NCI-H82 treated with DMSO at 0.1 percent for 48 hours (cell line): Measurements from ENCODE around the gene LDLRAD1.
"Not testable (repeated sequence)": the region's sequence is repeated elsewhere in the genome, so short reads cannot be mapped to it uniquely, and the experiment has no call there.

Experiments
- DNase-seq: peaks from one replicate; lab custom pipeline; 2025; ENCODE audit not compliant: unreplicated experiment; lab: John Stamatoyannopoulos, UW

LDLRAD1 gene

DNA sequence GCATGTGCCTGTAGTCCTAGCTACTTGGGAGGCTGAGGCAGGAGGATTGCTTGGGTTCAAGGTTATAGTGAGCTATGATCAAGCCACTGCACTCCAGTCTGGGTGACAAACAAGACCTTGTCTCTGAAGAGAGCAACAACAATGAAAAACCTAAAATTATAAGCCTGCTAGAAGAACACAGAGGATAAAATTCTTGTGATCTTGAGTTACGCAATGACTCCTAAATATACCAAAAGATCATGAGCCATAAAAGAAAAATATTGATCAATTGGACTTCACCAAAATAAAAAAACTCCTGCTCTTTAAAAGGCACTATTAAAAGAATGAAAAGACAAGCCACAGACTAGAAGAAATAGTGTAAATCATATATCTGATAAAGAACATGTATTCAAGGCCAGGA lies 22.3 kb downstream of the LDLRAD1 start:
- no peak for DNase-seq

DNA sequence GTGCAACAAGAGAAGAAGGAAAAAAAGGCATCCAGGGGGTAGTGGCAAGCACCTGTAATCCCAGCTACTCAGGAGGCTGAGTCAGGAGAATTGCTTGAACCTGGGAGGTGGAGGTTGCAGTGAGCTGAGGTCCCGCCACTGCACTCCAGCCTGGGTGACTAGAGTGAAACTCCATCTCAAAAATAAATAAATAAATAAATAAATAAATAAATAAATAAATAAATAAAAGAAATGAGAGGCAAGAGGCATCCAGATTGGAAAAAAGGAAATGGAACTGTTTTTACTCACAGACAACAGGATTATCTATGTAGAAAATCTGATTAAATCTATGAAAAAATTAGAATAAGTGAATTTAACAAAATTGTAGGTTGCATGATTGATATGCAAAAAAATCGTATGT lies 23.5 kb downstream of the LDLRAD1 start:
- DNase-seq, result not testable (repeated sequence)

DNA sequence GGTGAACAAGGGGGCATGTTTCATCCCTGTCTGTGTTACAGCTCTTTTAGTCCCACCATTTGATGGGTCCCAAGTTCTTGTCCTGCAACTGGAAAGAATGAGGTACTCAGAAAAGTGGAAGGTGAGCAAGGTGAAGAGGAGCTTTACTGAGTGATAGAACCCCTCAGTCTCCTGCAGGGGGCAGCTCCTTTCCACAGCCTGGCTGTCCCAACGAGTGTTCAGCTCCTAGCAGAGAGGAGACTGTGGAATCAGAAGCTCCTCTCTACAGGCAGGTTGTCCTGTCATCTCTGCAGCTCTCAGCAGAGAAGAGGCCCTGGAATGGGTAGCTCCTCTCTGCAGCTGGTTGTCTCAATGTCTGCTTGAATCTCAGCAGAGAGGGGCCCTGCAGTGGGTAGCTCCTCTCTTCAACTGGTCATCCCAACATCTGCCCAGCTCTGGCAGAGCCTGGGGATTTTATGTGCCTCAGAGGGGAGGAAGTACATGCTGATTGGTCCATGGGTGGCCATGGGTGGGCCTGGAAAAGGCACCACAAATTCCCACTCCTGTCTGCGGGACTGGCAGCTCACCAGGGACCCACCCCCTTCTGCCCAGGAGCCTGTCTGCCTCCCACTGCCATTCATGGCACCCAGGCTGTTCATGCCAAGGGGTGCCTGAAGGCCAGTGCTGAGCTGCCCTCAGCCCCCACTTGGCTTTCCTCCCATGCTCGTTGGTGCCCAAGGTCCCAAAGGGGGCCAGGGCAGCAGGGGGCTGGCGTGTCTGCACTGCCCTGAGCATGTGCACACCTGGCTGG lies 25.7 kb downstream of the LDLRAD1 start:
- DNase-seq, result no peak

DNA sequence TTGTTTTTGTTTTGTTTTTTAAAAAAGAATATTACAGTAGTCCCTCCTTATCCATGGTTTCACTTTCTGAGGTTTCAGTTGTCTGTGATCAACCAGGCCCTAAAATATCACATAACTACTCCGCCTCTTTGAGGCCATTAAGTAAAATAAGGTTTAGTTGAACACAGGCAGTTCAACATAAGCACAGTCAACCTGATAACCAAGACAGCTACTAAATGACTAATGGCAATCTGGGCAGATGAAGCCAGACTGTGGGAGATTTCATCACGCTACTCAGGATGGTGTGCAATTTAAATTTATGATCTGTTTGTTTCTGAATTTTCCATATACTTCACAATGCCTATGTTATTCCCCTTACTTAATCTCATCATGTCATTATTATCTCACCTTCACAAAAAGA lies 30.1 kb downstream of the LDLRAD1 start:
- DNase-seq, result no peak

DNA sequence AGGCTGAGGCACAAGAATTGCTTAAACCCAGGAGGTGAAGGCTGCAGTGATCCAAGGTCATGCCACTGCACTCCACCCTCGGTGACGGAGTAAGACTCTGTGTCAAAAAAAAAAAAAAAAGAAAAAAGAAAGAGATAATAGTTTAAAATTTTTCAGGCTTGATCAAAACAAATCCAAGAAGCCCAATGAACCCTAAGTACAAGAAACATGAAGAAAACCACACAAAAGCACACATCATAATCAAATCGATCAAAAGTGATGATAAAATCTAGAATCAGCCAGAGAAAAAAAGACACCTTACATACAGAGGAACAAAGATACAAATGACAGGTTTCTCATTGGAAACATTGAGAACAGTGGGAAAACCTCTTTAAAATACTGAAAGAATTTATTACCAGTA lies 31.5 kb downstream of the LDLRAD1 start:
- no peak for DNase-seq

DNA sequence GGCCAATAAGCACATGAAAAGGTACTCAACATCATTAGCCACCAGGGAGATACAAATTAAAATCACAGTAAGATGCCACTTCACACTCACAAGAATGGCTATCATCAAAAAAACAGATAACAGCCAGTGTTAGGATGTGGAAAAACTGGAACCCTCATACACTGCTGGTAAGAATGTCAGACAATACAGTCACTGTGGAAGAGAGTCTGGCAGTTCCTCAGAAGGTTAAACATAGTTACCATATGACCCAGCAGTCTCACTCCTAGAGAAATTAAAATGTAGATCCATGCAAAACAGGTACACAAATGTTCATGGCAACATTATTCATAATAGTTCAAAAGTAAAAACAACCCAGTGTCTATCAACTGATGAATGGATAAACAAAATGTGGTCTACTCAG lies 33.3 kb downstream of the LDLRAD1 start:
- no peak for DNase-seq

DNA sequence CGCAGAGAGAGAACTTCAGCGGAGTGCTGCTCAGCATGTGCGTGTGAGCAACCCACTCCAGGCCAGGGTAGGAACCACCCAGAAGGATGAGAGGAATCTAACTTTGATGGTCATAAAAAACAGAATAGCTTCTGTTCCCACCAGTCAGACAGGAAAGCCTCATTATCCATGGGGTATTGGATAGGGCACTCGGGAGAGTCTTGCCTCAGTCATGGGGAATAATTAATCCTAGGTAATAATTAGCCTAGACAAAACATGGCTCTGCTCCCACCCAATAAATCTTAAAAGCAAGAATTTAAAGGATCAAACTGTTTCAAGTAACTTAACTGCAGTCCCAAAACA lies 35.3 kb downstream of the LDLRAD1 start:
- DNase-seq, result no peak

DNA sequence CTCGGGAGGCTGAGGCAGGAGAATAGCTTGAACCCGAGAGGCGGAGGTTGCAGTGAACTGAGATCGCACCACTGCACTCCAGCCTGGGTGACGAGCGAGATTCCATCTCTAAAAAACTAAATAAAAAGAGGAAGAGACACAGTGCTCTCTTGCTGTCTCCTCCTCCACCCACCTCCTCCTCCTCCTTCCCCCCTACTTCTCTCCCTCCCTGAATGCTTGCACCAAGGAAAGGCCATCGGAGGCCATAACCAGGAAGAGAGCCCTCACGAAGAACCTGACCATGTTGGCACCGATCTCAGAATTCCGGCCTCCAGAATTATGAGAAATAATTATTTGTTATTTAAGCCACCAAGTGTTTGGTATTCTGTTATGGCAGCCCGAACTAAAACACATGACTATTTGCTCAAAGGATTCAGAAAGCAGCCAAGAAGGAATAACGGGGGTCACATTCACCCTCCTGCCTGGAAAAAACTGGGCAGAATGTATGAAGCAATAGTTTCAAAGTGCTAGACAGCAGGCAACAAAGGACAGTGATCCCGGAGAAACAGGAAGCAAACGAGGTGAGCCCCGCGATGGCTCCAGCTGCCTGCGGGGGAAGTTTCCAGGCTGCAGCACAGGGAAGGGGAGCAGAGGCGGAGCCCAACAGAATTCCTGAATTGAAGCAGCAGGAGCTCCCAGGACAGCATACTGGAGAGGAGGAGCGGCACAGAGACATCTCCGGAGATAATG lies 35.8 kb downstream of the LDLRAD1 start:
- no peak for DNase-seq

DNA sequence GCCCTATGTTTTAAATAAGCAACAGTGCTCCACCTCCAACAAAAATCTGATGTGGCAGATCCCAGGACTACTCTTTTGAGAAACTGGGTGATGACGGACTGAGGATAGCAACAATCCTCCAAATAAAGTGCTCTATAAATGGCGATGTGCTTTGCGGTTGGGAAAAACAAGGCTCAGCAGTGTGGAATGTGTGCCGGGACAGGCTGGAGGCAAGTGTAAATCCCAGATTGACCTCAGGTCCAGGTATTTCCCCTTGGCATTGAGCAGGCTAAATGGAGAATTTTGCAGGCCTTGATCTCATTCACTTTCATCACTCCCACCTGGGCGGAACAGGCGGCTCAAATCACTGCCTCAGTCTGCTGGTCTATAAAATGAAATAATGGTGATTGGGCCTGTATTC lies 36.8 kb downstream of the LDLRAD1 start:
- DNase-seq, result no peak

DNA sequence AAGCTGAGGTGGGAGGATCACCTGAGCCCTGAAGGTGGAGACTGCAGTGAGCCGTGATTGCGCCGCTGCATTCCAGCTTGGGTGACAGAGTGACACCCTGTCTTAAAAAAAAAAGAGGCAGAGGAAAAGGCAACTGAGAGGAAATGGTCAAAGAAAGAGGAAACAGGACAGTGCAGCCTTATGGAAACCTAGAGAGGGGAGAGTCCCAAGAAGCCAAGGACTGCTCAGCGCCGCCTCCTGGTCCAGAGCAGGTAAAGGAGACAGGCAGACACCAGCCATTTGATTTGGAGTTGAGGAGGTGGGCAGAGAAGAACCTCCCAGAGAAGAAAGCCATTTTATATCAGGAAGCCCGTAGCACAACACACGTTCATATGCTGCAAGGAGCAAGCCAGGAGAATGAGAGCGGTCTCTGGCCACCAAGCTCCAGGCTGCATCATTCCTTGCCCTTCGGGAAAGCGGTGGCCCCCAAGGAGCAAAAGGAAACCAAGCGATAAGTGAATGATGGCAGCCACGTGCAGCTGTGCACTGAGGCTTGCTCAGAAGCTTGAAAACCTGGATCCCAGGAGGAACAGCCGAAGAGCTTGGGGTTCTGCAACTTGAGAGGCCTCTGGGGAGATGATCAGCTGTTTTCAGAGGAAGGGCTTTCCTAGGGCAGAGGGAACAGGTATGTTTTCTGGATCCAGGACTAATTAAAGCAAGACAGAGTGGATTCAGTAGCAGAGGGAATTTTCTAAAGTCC lies 38.1 kb downstream of the LDLRAD1 start:
- no peak for DNase-seq

DNA sequence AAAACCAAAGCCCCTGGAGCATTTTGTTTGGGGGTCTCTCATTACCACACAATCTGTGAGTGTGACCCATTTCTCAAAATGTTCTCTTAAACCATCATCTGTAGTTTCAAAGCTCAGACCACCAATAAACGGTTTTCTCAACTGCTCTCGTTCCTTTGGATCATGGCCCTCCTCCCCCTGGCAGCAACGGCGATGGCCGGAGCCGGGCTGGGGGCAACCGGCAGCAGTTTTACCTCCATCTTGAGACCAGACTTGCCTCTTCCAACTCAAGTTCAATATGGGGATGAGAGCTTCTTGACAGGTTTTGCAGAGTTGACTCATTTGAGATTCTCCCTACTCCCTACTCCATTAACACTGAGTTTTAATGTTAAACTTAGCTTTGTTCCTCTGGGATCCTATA lies 42.1 kb downstream of the LDLRAD1 start:
- no peak for DNase-seq

DNA sequence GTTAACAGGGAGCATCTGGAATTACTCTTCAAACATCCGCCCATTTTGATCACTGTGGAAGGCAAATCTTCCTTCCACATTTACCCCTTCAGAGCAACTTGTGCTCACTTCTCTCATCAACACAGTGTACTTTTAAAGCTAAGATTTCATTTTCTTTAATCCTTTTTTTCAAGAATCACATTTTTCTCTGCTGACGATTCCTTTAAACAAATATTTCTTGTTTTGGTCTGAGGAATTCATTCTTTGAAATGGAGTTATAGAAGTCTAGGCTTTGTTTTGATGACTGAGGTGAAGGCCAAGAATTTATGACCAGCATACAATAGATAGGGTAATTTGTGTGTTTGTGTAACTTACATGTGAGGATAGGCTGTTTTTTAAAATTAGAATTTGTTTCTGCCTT lies 46.3 kb downstream of the LDLRAD1 start:
- no peak for DNase-seq

DNA sequence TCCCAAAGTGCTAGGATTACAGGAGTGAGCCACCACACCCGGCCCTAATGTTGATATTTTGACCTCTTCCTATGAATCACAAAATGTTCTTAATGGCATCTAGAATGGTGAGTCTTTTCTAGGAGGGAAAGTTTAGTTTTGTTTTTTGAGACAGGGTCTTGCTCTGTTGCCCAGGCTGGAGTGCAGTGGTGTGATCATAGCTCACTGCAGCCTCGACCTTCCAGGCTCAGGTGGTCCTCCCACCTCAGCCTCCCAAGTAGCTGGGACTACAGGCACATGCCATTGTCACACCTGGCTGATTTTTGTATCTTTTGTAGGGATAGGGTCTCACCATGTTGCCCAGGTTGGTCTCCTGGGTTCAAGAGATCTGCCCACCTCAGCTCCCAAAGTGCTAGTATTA lies 48.7 kb downstream of the LDLRAD1 start:
- not testable (repeated sequence) for DNase-seq

DNA sequence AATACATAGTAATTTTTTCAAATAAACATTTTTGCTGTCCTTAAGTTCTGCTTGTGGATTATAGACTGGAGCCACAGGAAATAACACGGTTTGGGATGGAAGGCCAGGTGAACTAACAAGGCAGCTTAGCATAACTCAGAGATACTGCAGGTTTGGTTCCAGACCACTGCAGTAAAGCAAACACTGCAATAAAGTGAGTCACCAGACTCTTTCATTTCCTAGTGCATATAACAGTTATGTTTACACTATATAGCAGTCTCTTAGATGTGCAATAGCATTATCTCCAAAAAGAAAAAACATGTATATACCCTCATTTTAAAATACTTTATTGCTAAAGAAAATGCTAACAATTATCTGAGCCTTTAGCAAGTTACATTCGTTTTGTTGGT lies 49.9 kb downstream of the LDLRAD1 start:
- DNase-seq, result no peak

DNA sequence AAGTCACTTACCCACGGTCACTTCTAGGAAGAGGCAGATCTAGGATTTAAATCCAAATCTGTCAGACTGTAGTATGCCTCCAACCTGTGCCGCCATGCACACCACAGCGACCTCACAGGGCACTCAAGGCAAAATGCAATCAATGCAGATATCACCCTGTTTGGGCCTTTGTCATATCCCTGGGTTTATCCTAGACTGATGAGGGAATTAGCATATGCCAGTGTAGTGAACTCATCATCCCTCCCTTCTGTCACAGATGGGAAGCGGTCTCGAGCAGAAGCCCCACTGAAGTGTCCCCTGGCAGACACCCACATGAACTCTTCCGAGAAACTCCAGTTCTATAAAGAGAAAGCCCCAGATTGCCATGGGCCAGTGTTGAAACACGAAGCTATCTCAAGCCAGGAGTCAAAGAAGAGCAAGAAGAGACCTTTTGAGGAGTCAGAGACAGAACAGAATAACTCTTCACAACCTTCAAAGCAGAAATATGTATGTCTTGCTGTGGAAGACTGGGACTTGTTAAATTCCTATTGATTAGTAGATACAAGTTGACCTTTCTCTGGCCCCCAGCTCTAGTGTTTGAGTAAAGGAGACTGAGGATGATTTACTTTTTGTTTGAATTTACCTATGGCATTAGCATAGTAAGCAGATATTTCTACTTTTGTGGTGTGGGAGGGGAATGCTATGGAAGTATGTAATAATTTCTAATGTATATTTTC lies 50.4 kb downstream of the LDLRAD1 start:
- DNase-seq, result no peak

DNA sequence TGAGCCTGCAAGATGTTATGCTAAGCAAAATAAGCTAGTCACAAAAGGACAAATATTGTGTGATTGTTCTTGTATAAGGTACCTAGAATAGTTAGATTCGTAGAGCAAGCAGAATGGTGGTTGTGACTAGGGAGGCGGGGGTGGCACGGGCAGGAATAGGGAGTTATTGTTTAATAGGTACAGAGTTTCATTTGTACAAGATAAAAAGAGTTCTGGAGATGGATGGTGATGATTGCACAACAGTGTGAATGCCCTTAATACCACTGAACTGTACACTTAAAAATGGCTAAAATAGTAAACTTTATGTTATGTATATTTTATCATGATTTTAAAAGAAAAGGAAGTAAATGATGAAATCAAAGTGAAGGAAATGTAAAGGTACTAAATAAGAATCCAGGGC lies 51.2 kb downstream of the LDLRAD1 start:
- DNase-seq, result no peak

DNA sequence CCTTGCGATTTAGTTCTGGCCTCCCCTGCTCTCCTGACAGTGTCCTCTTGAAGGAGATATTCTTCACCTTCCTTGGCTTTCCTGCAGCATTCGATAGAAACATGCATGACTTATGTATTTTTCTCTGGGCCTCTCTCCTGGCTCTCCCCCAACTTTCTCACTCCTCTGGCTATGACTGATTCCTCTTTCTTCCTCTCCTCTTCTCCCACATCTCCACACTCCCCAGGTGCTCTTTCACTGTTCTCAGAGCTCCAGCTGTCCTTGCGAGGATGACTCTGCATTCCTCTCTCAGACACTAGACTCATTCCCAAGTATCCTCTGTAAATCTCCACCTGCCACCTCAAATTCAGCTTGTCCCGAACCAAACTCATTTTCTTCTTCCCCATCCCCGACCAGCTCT lies 53.9 kb downstream of the LDLRAD1 start:
- no peak for DNase-seq

DNA sequence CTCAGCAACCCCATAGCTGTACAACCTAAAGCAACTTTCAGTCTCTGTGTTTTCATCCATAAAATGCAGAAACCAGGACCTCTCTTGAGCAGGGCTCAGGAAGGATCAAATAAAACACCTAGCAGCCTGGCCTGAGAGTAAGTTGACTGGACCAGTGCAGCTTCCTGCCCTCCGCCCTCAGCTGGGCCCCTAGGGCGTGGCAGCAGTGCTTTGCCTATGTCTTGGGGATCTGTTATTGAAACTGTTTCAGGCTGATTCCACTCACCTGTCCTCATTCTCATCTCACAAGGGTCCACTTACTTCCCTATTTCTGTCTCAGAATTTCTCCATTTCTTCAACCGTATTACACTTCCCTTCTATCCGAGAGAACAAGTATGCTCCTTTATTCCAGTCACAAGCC lies 54.5 kb downstream of the LDLRAD1 start:
- no peak for DNase-seq

DNA sequence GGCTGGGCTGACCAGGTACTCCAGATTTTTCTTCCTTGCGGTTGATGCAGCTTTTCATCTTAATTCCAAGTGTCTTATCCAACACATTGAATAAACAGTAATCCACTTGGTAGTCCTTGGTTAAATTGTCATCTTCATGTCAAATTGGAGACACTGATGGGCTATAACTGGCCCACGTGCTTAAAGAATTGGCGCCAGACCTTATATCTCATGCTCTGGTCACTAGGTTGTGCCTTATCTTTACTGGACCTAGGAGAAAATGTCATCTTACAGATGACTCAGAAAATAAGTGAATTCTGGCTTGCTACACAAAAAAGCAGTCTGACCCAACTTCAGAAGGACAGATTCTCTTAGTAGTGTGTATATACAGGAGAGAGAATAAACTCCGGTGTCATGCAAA lies 55.6 kb downstream of the LDLRAD1 start:
- no peak for DNase-seq

DNA sequence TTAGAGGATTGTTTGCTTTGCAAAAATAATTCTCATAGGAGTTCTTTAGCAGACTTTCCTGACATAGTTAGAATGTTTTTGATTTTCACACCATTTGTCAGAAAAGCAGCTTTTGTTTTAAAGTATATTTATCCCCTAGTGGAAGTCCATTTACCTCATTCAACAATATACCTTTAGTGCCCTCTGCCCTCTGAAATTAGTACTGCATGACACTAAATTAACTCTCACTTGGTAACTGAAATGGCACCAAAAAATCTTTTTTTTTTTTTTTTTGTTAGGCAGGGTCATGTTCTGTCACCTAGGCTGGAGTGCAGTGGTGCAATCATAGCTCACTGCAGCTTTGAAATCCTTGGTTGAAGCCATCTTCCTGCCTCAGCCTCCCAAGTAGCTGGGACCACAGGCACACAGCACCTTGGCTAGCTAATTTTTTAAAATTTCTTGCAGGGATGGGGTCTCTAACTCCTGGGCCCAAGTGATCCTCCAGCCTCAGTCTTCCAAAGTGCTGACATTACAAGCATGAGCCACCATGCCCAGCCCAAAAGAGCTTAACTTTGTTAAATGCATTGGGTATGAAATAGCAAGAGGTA lies 58.2 kb downstream of the LDLRAD1 start:
- no peak for DNase-seq
